Endodermal cell (in vitro differentiated cells): ENCODE data around the gene GJA3. TPM values are rescaled to one million over a fixed set of nuclear protein-coding genes. Genes with fewer than 3 reads are reported as not detected.
A peak's percentile ranks its signal among the peaks of the same experiment; 100 is the strongest.

Source experiments
- DNase-seq: peaks from one replicate; pipeline ENCODE4 v3.0.0-alpha.2; 2017
- H3K27ac ChIP-seq: 2 replicates; pipeline ENCODE4 v1.5.1; 2013; ENCODE audit warnings: mild to moderate bottlenecking, low read depth, low read length, moderate library complexity
- H3K27me3 ChIP-seq: 2 replicates; pipeline ENCODE4 v1.6.1; 2013; ENCODE audit warnings: mild to moderate bottlenecking, low read length, moderate library complexity; ENCODE audit not compliant: insufficient read depth, control insufficient read depth, poor library complexity, severe bottlenecking
- H3K36me3 ChIP-seq: 2 replicates; pipeline ENCODE4 v1.7.0; 2013; ENCODE audit warnings: mild to moderate bottlenecking, low read length, moderate library complexity; ENCODE audit not compliant: control insufficient read depth, insufficient read depth
- H3K4me1 ChIP-seq: one replicate; pipeline ENCODE4 v1.7.0; 2013; ENCODE audit warnings: low read length; ENCODE audit not compliant: control insufficient read depth, insufficient read depth
- H3K4me3 ChIP-seq: 2 replicates; pipeline ENCODE4 v1.5.1; 2013; ENCODE audit warnings: mild to moderate bottlenecking, low read length, moderate library complexity
- H3K9ac ChIP-seq: 2 replicates; pipeline ENCODE4 v1.6.1; 2013; ENCODE audit warnings: mild to moderate bottlenecking, low read length, moderate library complexity; ENCODE audit not compliant: poor library complexity, severe bottlenecking; ENCODE audit errors: extremely low read depth
- H3K9me3 ChIP-seq: 2 replicates; pipeline ENCODE4 v1.6.1; 2013; ENCODE audit warnings: mild to moderate bottlenecking, low read length, moderate library complexity; ENCODE audit not compliant: control insufficient read depth
- H3K27ac Mint-ChIP-seq: 2 replicates; pipeline ENCODE4 v1.8.0; 2020; ENCODE audit warnings: mixed read lengths
- H3K27me3 Mint-ChIP-seq: 2 replicates; pipeline ENCODE4 v1.8.0; 2021; ENCODE audit warnings: mild to moderate bottlenecking, mixed read lengths; ENCODE audit not compliant: insufficient read depth
- H3K36me3 Mint-ChIP-seq: 2 replicates; pipeline ENCODE4 v1.8.0; 2020; ENCODE audit warnings: low read depth, mixed read lengths
- H3K4me1 Mint-ChIP-seq: 2 replicates; pipeline ENCODE4 v1.8.0; 2020; ENCODE audit warnings: mixed read lengths
- H3K4me3 Mint-ChIP-seq: 2 replicates; pipeline ENCODE4 v1.8.0; 2020; ENCODE audit warnings: mild to moderate bottlenecking, moderate library complexity, mixed read lengths
- H3K9me3 Mint-ChIP-seq: 2 replicates; pipeline ENCODE4 v1.8.0; 2020; ENCODE audit warnings: mild to moderate bottlenecking, mixed read lengths
- CTCF ChIP-seq: fragments of 200-600 bp; sonication (generic); conservative IDR thresholded peaks from 2 replicates; pipeline ENCODE4 v1.5.0; 2021; ENCODE audit warnings: antibody characterized with exemption, mild to moderate bottlenecking
- WGBS, 2 experiments: methylation state at CpG; one replicate each; pipeline versions ENCODE4 v1.1.5 to v1.1.7; 2013; ENCODE audit warnings: missing lambda C conversion rate in 2 of 2, mixed read lengths in 1 of 2; ENCODE audit not compliant: insufficient coverage in 1 of 2, insufficient read length in 1 of 2; 5-methylcytosine and 5-hydroxymethylcytosine counted together
- total RNA-seq, 2 donors: library from RNA; stranded (reverse); fragmentation: NEBNext Ultra II Directional in 1 of 2; extraction: Animal tissue kit (Norgen Biotek cat#: 25700) in 1 of 2; gene quantifications; 2 replicates in 1 of 2; 3 replicates in 1 of 2; pipeline ENCODE4 v1.2.1, GENCODE V29; 2021

Gene GJA3
- total RNA-seq, 2 donors from 2014 or later, result 0.07 to 0.09 TPM

- WGBS, 2 experiments, result 83 to 86% methylated on average over 1 of the region's 1 CpG
- TF ChIP-seq CTCF, result no peak
- no peaks in the 10 kb centered on the region for H3K27me3 ChIP-seq
Measured at GRCh38 chr13:20146381-20146780, 14.5 kb downstream of the GJA3 start.

GRCh38 chr13:20145521-20145920 lies 15.3 kb downstream of the GJA3 start:
- no peaks in the 10 kb centered on the region for H3K27me3 ChIP-seq
- no peaks in the 10 kb centered on the region for H3K9me3 ChIP-seq
- Mint-ChIP-seq H3K4me1 (no peaks in the 10 kb centered on the region), H3K27ac (no peak overlapping the region), H3K4me3 (no peak overlapping the region), H3K27me3 (peaks cover 28% of the 10 kb centered on the region), H3K9me3 (no peaks in the 10 kb centered on the region), H3K36me3 (no peaks in the 10 kb centered on the region)
- H3K9ac ChIP-seq, result no peak overlapping the region
- WGBS, 2 experiments, result 71 to 78% methylated on average over 5 to 7 of the region's 7 CpGs
- no peak overlapping the region for H3K27ac ChIP-seq
- DNase-seq, result peak; percentile 28
- TF ChIP-seq CTCF, result no peak
- no peaks in the 10 kb centered on the region for H3K36me3 ChIP-seq
- no peak overlapping the region for H3K4me3 ChIP-seq
- no peaks in the 10 kb centered on the region for H3K4me1 ChIP-seq

More at GRCh38 chr13:20146381-20146780, 14.5 kb downstream of the GJA3 start:
- Histone ChIP-seq H3K27ac (no peak overlapping the region), H3K4me1 (no peaks in the 10 kb centered on the region), H3K4me3 (no peak overlapping the region), H3K36me3 (no peaks in the 10 kb centered on the region), H3K9me3 (no peaks in the 10 kb centered on the region), H3K9ac (no peak overlapping the region)
- Mint-ChIP-seq H3K36me3 (no peaks in the 10 kb centered on the region), H3K27ac (no peak overlapping the region), H3K27me3 (peaks cover 28% of the 10 kb centered on the region), H3K9me3 (no peaks in the 10 kb centered on the region), H3K4me1 (no peaks in the 10 kb centered on the region), H3K4me3 (no peak overlapping the region)
- DNase-seq, result no peak

- no peaks in the 10 kb centered on the region for H3K36me3 ChIP-seq
- Mint-ChIP-seq H3K9me3 (no peaks in the 10 kb centered on the region), H3K36me3 (no peaks in the 10 kb centered on the region), H3K27me3 (peaks cover 29% of the 10 kb centered on the region), H3K27ac (no peak overlapping the region), H3K4me3 (no peak overlapping the region), H3K4me1 (no peaks in the 10 kb centered on the region)
- H3K27me3 ChIP-seq, result peaks cover 2% of the 10 kb centered on the region
- H3K9me3 ChIP-seq, result no peaks in the 10 kb centered on the region
- no peaks in the 10 kb centered on the region for H3K4me1 ChIP-seq
- peak; percentile 38 for DNase-seq
- TF ChIP-seq CTCF, result no peak
- no peak overlapping the region for H3K4me3 ChIP-seq
- H3K27ac ChIP-seq, result no peak overlapping the region
- WGBS, 2 experiments, result 90% methylated on average over 10 to 12 of the region's 12 CpGs
- H3K9ac ChIP-seq, result no peak overlapping the region
Measured at GRCh38 chr13:20144141-20144850, 16.6 kb downstream of the GJA3 start.
